NT2/D1 (cell line): ENCODE measurements around the gene C6orf118.
A peak's percentile ranks its signal among the peaks of the same experiment; 100 is the strongest.

ENCODE experiments used
- DNase-seq: peaks from one replicate; pipeline ENCODE4 v3.0.0-alpha.2; 2011; ENCODE audit warnings: low read depth, low spot score
- H3K27me3 ChIP-seq: 2 replicates; pipeline ENCODE4 v1.6.0; 2011; ENCODE audit warnings: mild to moderate bottlenecking; ENCODE audit not compliant: insufficient read length, insufficient read depth
- H3K36me3 ChIP-seq: 2 replicates; pipeline ENCODE4 v1.6.1; 2011; ENCODE audit warnings: mild to moderate bottlenecking, low read length, mixed read lengths; ENCODE audit not compliant: insufficient read depth, insufficient read length
- H3K4me1 ChIP-seq: 2 replicates; pipeline ENCODE4 v1.5.1; 2011; ENCODE audit not compliant: insufficient read depth, insufficient read length
- H3K4me3 ChIP-seq: 2 replicates; pipeline ENCODE4 v1.5.1; 2011; ENCODE audit warnings: low read depth; ENCODE audit not compliant: insufficient read length
- H3K9ac ChIP-seq: 2 replicates; pipeline ENCODE4 v1.6.0; 2011; ENCODE audit warnings: low read depth; ENCODE audit not compliant: insufficient read length
- H3K9me3 ChIP-seq: 2 replicates; pipeline ENCODE4 v1.5.1; 2011; ENCODE audit warnings: mild to moderate bottlenecking, low read length; ENCODE audit not compliant: insufficient read depth
- SUZ12 ChIP-seq: IDR thresholded peaks from 2 replicates; pipeline ENCODE4 v1.6.1; 2011; ENCODE audit not compliant: insufficient read length, insufficient read depth; ENCODE audit errors: extremely low read depth
- YY1 ChIP-seq: IDR thresholded peaks from 2 replicates; pipeline ENCODE4 v1.6.1; 2011; ENCODE audit not compliant: insufficient read length, insufficient read depth
- ZNF274 ChIP-seq: IDR thresholded peaks from 2 replicates; pipeline ENCODE4 v1.6.1; 2011; ENCODE audit warnings: mild to moderate bottlenecking, low read depth, low read length

Gene C6orf118

DNA sequence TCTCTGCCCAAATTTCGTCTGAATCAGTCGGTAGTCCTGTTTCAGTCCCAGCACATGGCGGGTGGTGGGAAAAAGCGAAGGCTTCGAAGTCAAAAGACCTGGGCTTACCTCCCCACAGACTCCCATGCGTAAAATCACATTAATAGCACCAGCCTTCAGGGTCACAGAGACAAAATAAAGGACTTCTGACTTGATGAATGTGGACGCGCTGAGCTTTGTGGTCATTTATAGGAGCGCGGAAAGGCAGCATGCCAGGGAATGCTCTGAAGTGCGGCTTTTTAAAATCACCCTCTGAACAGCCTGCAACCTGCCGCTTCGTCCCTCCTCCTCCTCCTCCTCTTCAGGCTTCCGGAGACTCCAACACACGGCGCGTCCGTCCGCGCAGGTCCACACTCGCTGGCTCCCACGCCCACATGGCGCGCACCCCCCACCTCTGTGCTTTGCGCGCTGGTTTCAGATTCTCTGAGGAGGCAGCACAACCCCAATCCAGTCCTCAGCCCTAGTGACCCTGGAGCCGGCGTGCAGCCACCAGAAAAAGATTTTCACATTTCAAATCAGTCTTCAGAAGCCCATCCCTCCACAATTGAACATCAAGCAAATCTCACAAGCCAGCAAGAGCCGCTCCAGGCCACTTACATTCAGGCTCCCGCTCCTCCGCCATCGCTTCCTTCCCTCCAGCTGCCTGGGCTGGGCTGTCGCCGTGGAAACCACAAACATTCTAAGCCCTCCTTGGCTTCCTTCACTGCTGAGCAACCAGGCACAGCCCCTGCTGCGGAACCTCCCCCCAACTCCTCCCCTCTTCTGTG, at the start of gene C6orf118:
C6orf118 (minus strand) TSS at position 680 of the 806 bp plus-strand sequence; CDS start at position 661, 19 bp downstream.
- Histone ChIP-seq H3K4me3 (peak within 1 kb of the TSS; percentile 47), H3K9me3 (no peaks in the 10 kb centered on the region), H3K9ac (peak within 1 kb of the TSS; percentile 42), H3K27me3 (peaks cover 19% of the 10 kb centered on the region), H3K4me1 (no peaks in the 10 kb centered on the region), H3K36me3 (no peaks in the 10 kb centered on the region)
- peak; percentile 78 for DNase-seq
- TF ChIP-seq YY1, result no peak
- no peak for TF ChIP-seq SUZ12
- TF ChIP-seq ZNF274, result no peak

DNA sequence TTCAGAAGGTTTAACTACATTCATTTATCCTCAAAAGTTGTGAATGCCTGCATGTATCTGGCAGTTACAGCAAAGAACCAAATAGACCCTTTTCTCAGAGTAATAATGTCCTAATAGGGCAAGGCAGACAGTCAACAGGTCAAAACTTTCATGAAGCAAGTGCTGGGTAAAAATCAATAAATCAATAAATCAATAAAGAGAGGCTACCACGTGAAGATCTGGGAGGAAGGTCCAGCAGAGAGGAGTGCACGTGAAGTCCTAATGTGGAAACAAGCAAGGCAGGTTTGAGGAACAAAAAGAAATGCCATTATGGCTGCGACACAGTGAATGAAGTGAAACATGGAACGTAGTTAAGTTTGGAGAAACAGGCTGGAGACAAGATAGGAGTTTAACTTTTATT, 36.3 kb upstream of the C6orf118 start:
- H3K4me3 ChIP-seq, result no peak overlapping the region
- H3K4me1 ChIP-seq, result no peaks in the 10 kb centered on the region
- no peak overlapping the region for H3K9ac ChIP-seq
- no peaks in the 10 kb centered on the region for H3K36me3 ChIP-seq
- DNase-seq, result no peak
- TF ChIP-seq YY1 (no peak), ZNF274 (no peak), SUZ12 (no peak)
- no peaks in the 10 kb centered on the region for H3K27me3 ChIP-seq
- H3K9me3 ChIP-seq, result peaks cover 20% of the 10 kb centered on the region; the same call in 1 of the 2 replicates

- DNase-seq, result no peak
- Histone ChIP-seq H3K9me3 (no peaks in the 10 kb centered on the region), H3K9ac (no peak overlapping the region), H3K4me1 (no peaks in the 10 kb centered on the region), H3K36me3 (no peaks in the 10 kb centered on the region), H3K27me3 (no peaks in the 10 kb centered on the region), H3K4me3 (no peak overlapping the region)
- TF ChIP-seq ZNF274 (no peak), SUZ12 (no peak), YY1 (no peak)
These were observed 31.1 kb upstream of the C6orf118 start for GRCh38 chr6:165340532-165340931.

- Histone ChIP-seq H3K27me3 (no peaks in the 10 kb centered on the region), H3K36me3 (no peaks in the 10 kb centered on the region), H3K9me3 (peaks cover 12% of the 10 kb centered on the region; the same call in 1 of the 2 replicates), H3K4me1 (no peaks in the 10 kb centered on the region), H3K4me3 (no peak overlapping the region), H3K9ac (no peak overlapping the region)
- no peak for DNase-seq
- TF ChIP-seq SUZ12, result no peak
- no peak for TF ChIP-seq YY1
- TF ChIP-seq ZNF274, result no peak
These were observed 16.2 kb upstream of the C6orf118 start for GRCh38 chr6:165325609-165326008.

GRCh38 chr6:165321555-165322145, 12.2 kb upstream of the C6orf118 start:
- DNase-seq, result no peak
- Histone ChIP-seq H3K36me3 (no peaks in the 10 kb centered on the region), H3K9me3 (peaks cover 12% of the 10 kb centered on the region; the same call in 1 of the 2 replicates), H3K27me3 (no peaks in the 10 kb centered on the region), H3K4me1 (no peaks in the 10 kb centered on the region), H3K9ac (no peak overlapping the region), H3K4me3 (no peak overlapping the region)
- TF ChIP-seq YY1 (no peak), ZNF274 (no peak), SUZ12 (no peak)

GRCh38 chr6:165321150-165321549, 11.7 kb upstream of the C6orf118 start:
- Histone ChIP-seq H3K36me3 (no peaks in the 10 kb centered on the region), H3K9ac (no peak overlapping the region), H3K9me3 (peaks cover 12% of the 10 kb centered on the region; the same call in 1 of the 2 replicates), H3K27me3 (no peaks in the 10 kb centered on the region), H3K4me3 (no peak overlapping the region), H3K4me1 (no peaks in the 10 kb centered on the region)
- TF ChIP-seq ZNF274 (no peak), SUZ12 (no peak), YY1 (no peak)
- DNase-seq, result no peak

- Histone ChIP-seq H3K4me3 (no peak overlapping the region), H3K4me1 (no peaks in the 10 kb centered on the region), H3K9ac (no peak overlapping the region), H3K36me3 (no peaks in the 10 kb centered on the region), H3K9me3 (peaks cover 12% of the 10 kb centered on the region; the same call in 1 of the 2 replicates), H3K27me3 (no peaks in the 10 kb centered on the region)
- DNase-seq, result no peak
- TF ChIP-seq YY1 (no peak), SUZ12 (no peak), ZNF274 (no peak)
These were observed 8.3 kb upstream of the C6orf118 start for GRCh38 chr6:165317723-165318122.
